GM21526 (cell line): ENCODE data around the gene YKT6.

Source experiments
- ATAC-seq: cut with Tn5 transposase; IDR thresholded peaks from one replicate; pipeline ENCODE4 v1.9.1; 2021; ENCODE audit warnings: moderate library complexity; ENCODE audit not compliant: unreplicated experiment, low FRiP score

YKT6 gene

GRCh38 chr7:44228571-44229350, 28.0 kb downstream of the YKT6 start:
- no peak for ATAC-seq

DNA sequence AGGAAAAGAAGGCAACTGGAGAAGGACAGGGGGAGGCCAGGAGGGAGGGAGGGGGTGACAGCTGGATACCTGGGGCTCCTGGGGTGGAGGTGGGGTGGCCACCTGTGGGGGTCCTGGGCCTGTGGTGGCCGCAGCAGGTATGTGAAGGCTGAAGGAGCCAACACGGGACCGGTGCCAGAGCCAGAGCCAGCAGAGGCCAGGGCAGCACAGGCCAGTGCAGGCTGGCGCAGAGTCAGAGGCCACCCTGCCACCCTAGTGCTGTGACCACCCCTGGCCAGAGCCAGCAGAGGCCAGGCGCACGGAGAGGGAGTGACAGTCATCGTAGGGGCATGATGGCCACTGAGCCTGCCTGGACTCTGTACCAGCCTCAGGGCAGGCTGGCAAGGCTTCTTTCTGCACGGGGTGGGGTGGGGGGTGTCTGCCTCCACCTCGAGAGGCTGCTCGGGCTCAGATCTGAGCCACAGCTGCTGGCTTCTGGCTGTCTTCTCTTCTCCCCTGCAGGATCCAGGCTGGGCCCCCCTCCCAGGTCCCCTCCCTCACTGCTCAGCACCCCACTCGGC, 28.8 kb downstream of the YKT6 start:
- no peak for ATAC-seq

- no peak for ATAC-seq
These were observed 29.5 kb downstream of the YKT6 start for GRCh38 chr7:44230286-44230685.

- no peak for ATAC-seq
These were observed 30.3 kb downstream of the YKT6 start for GRCh38 chr7:44231088-44231487.

- no peak for ATAC-seq
These were observed 31.6 kb downstream of the YKT6 start for GRCh38 chr7:44232396-44232795.

- ATAC-seq, result no peak
These were observed 32.3 kb downstream of the YKT6 start for GRCh38 chr7:44232901-44233715.

DNA sequence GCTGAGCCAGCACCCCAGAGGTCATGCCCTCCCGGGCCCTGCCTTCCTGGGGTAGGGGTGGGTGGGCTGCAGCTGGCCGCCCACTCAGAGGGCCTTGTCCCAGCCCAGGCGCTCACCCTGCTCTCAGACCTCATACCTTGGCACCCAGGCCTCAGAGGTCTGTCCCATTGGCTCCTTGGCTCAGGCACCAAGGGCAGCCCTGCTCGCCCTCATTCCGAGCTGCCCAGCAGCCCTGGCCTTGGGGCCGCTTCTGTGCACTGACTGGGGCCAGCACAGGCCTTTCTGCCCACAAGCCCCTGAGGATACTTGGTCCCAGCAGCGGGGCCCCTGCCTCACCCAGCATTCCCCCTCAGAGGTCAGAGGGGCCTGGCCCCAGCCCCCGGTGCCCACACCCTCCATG, 34.3 kb downstream of the YKT6 start:
- ATAC-seq, result no peak

- no peak for ATAC-seq
These were observed 35.0 kb downstream of the YKT6 start for GRCh38 chr7:44235582-44236332.

GRCh38 chr7:44236333-44236728, 35.6 kb downstream of the YKT6 start:
- no peak for ATAC-seq

DNA sequence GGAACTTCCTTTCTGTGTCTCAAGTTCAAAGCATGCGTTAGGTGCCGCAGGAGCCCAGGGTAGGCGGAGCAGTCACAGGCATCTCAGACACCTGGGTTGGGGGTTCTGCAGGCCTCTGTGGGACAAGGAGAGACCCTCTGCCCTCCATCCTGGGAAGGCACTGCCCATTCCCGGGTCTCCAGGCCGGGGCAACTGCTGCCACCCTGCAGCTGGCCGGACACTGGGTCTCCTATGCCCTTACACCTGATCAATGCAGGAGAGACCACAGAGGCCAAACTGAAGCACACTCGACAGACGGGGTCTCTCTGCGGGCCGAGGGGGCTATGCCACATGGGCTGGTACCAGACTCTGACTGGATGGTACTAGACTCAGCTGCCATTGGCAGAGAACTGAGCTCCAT, 36.9 kb downstream of the YKT6 start:
- ATAC-seq, result no peak

DNA sequence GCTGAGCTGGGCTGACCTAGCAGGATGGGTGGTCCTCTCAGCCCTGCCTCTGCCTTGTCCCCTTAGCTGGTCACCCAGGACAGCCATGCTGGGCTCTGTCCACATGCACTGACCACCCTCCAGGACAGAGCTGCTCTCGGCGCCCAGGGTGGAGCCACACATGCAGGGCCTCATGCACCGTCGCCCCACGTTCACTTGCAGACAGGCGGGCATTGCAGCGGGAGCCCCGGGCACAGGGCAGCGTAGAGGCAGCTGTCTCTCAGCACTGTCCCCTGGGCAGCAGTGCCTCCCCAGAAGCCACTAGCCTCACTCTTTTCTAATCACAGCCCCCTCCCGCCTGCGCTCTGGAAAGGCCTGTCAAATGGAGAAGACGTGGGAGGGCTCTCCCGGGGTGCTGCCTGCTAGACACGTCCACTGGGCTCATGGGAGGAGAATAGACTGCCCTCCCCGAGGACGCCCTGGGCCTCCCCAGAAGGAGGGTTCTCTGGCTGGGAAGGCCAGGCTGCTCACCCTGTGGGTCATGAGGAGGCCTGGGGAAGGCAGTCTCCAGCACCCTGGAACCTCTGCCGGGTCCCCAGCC, 37.4 kb downstream of the YKT6 start:
- no peak for ATAC-seq

- ATAC-seq, result no peak
These were observed 38.6 kb downstream of the YKT6 start for GRCh38 chr7:44239361-44239760.

DNA sequence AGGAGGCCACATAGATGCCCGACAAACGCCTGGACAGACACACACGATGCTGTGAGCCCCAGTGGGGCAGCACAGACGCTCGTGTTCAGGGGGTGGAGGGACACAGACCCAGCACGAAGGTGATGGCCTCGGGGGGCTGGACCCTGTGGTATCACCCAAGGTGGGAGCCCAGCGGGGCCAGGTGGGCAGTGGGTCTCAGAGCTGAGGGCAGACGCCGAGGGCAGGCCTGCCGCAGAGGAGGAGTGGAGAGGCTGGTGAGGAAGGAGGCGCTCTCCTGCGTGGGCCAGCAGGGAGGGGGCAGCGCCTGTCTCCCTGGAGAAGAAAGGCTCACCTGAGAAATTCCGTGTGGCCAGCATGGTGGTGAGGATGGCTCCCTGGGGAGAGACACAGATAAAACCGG, 39.6 kb downstream of the YKT6 start:
- ATAC-seq, result no peak

DNA sequence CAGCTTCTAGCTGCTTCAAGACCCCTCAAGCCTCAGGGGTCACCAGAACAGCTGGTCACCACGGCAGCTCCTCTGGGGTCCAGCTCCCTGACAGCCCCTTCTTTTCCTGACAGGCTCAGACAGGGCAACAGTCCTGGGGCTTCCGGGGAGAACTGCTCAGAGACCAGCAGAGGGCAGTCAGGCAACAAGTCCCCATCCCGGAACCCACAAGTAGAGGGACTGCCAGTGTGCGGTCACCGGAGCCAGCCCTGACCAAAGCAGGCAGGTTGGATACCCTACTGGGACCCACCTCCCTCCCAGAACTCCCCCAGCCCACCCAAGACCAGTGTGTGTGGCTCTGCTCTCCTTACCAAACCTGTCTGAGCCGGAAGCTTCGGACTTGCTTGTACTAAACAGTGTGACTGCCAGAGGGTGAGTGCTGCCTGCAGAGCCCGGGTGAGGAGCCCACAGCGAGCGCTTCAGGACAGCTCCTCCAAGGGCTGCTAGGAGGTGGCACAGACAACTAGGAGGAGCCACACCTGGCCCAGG, 40.3 kb downstream of the YKT6 start:
- ATAC-seq, result no peak

GRCh38 chr7:44242091-44242490, 41.3 kb downstream of the YKT6 start:
- ATAC-seq, result no peak

- ATAC-seq, result no peak
These were observed 43.5 kb downstream of the YKT6 start for GRCh38 chr7:44244282-44244681.

- ATAC-seq, result no peak
These were observed 45.8 kb downstream of the YKT6 start for GRCh38 chr7:44246396-44247113.

GRCh38 chr7:44247868-44248651, 47.3 kb downstream of the YKT6 start:
- ATAC-seq, result no peak
